ENCODE measurements around the gene ELFN2. TPM values are rescaled to one million over a fixed set of nuclear protein-coding genes. Genes with fewer than 3 reads are reported as not detected.
A peak's percentile ranks its signal among the peaks of the same experiment; 100 is the strongest.

ELFN2 gene
- polyA plus RNA-seq, 3 donors from 2014 or later = 0.04 TPM; not detected in 2

GRCh38 chr22:37417264-37417663 is 10.0 kb downstream of the ELFN2 start:
- no peaks in the 10 kb centered on the region for H3K36me3 Mint-ChIP-seq
- H3K27me3 Mint-ChIP-seq (ENCODE audit: low read depth in 3 of 3) = peaks cover 16 to 27% (median 23%) of the 10 kb centered on the region in 3 donors
- peaks cover 0 to 1% (median 0%) of the 10 kb centered on the region in 6 donors for H3K9me3 Mint-ChIP-seq
- peak overlapping the region in 3 of 5 donors; percentile 45 to 73 (median 50) for H3K4me3 Mint-ChIP-seq
- H3K4me1 Mint-ChIP-seq = peaks cover 38 to 39% of the 10 kb centered on the region in 2 donors
- H3K27ac Mint-ChIP-seq = peak overlapping the region in 2 of 6 donors; percentile 67 to 72
- DNase-seq = no peak

- Mint-ChIP-seq H3K4me3 (peak overlapping the region; percentile 45 to 73 (median 53)), H3K9me3 (peaks cover 0 to 1% (median 0%) of the 10 kb centered on the region in 6 donors), H3K36me3 (no peaks in the 10 kb centered on the region), H3K27me3 (ENCODE audit: low read depth in 3 of 3) (peaks cover 15 to 27% (median 23%) of the 10 kb centered on the region in 3 donors), H3K27ac (peak overlapping the region in 3 of 6 donors; percentile 62 to 72 (median 67)), H3K4me1 (peaks cover 38 to 39% of the 10 kb centered on the region in 2 donors)
- DNase-seq = peak; percentile 65 to 72 (median 66)
These were observed 10.5 kb downstream of the ELFN2 start for GRCh38 chr22:37416827-37417226.

- Mint-ChIP-seq H3K27me3 (ENCODE audit: low read depth in 3 of 3) (peaks cover 11 to 27% (median 23%) of the 10 kb centered on the region in 3 donors), H3K4me3 (peak overlapping the region in 4 of 5 donors; percentile 38 to 66 (median 49)), H3K36me3 (no peaks in the 10 kb centered on the region), H3K4me1 (peaks cover 38 to 39% of the 10 kb centered on the region in 2 donors), H3K27ac (peak overlapping the region in 1 of 6 donors; percentile 72), H3K9me3 (peaks cover 0 to 1% (median 0%) of the 10 kb centered on the region in 6 donors)
- DNase-seq = no peak
These were observed 10.9 kb downstream of the ELFN2 start for GRCh38 chr22:37416389-37416788.

- peaks cover 32% of the 10 kb centered on the region in 2 donors for H3K4me1 Mint-ChIP-seq
- H3K36me3 Mint-ChIP-seq = no peaks in the 10 kb centered on the region
- DNase-seq = no peak
- H3K27ac Mint-ChIP-seq = no peak overlapping the region
- H3K4me3 Mint-ChIP-seq = no peak overlapping the region
- peaks cover 0 to 1% (median 0%) of the 10 kb centered on the region in 6 donors for H3K9me3 Mint-ChIP-seq
- H3K27me3 Mint-ChIP-seq (ENCODE audit: low read depth in 3 of 3) = peaks cover 11 to 23% (median 19%) of the 10 kb centered on the region in 3 donors
These were observed 12.1 kb downstream of the ELFN2 start for GRCh38 chr22:37415210-37415609.

- no peak overlapping the region for H3K4me3 Mint-ChIP-seq
- no peaks in the 10 kb centered on the region for H3K36me3 Mint-ChIP-seq
- no peak for DNase-seq
- H3K27ac Mint-ChIP-seq = no peak overlapping the region
- peaks cover 9 to 22% (median 15%) of the 10 kb centered on the region in 3 donors for H3K27me3 Mint-ChIP-seq (ENCODE audit: low read depth in 3 of 3)
- peaks cover 0 to 1% (median 0%) of the 10 kb centered on the region in 6 donors for H3K9me3 Mint-ChIP-seq
- H3K4me1 Mint-ChIP-seq = peaks cover 25 to 28% of the 10 kb centered on the region in 2 donors
These were observed 13.0 kb downstream of the ELFN2 start for GRCh38 chr22:37414288-37414687.

- Mint-ChIP-seq H3K4me1 (peaks cover 20% of the 10 kb centered on the region in 2 donors), H3K36me3 (no peaks in the 10 kb centered on the region), H3K27ac (no peak overlapping the region), H3K27me3 (ENCODE audit: low read depth in 3 of 3) (peaks cover 9 to 22% (median 13%) of the 10 kb centered on the region in 3 donors), H3K4me3 (no peak overlapping the region), H3K9me3 (peaks cover 0 to 1% (median 0%) of the 10 kb centered on the region in 6 donors)
- DNase-seq = no peak
These were observed 13.7 kb downstream of the ELFN2 start for GRCh38 chr22:37413546-37413945.

GRCh38 chr22:37412495-37413250 is 14.6 kb downstream of the ELFN2 start:
- no peak for DNase-seq
- Mint-ChIP-seq H3K9me3 (no peaks in the 10 kb centered on the region), H3K27ac (no peak overlapping the region), H3K4me1 (peaks cover 17 to 20% of the 10 kb centered on the region in 2 donors), H3K4me3 (no peak overlapping the region), H3K36me3 (no peaks in the 10 kb centered on the region), H3K27me3 (ENCODE audit: low read depth in 3 of 3) (peaks cover 8 to 18% (median 11%) of the 10 kb centered on the region in 3 donors)

- no peaks in the 10 kb centered on the region for H3K36me3 Mint-ChIP-seq
- H3K4me1 Mint-ChIP-seq = peaks cover 12 to 14% of the 10 kb centered on the region in 2 donors
- H3K9me3 Mint-ChIP-seq = no peaks in the 10 kb centered on the region
- DNase-seq = no peak
- peaks cover 3 to 14% (median 8%) of the 10 kb centered on the region in 3 donors for H3K27me3 Mint-ChIP-seq (ENCODE audit: low read depth in 3 of 3)
- no peak overlapping the region for H3K27ac Mint-ChIP-seq
- H3K4me3 Mint-ChIP-seq = no peak overlapping the region
These were observed 15.6 kb downstream of the ELFN2 start for GRCh38 chr22:37411655-37412054.

GRCh38 chr22:37410174-37411055 is 16.9 kb downstream of the ELFN2 start:
- DNase-seq = no peak
- Mint-ChIP-seq H3K27me3 (ENCODE audit: low read depth in 3 of 3) (peaks cover 0 to 8% (median 8%) of the 10 kb centered on the region in 3 donors), H3K4me1 (peaks cover 3 to 5% of the 10 kb centered on the region in 2 donors), H3K27ac (no peak overlapping the region), H3K36me3 (no peaks in the 10 kb centered on the region), H3K9me3 (no peaks in the 10 kb centered on the region), H3K4me3 (no peak overlapping the region)

- H3K27ac Mint-ChIP-seq = no peak overlapping the region
- no peaks in the 10 kb centered on the region for H3K9me3 Mint-ChIP-seq
- no peak overlapping the region for H3K4me3 Mint-ChIP-seq
- H3K36me3 Mint-ChIP-seq = no peaks in the 10 kb centered on the region
- no peak for DNase-seq
- peaks cover 3 to 5% of the 10 kb centered on the region in 2 donors for H3K4me1 Mint-ChIP-seq
- H3K27me3 Mint-ChIP-seq (ENCODE audit: low read depth in 3 of 3) = peaks cover 0 to 8% (median 8%) of the 10 kb centered on the region in 3 donors
These were observed 17.7 kb downstream of the ELFN2 start for GRCh38 chr22:37409459-37410050.

- H3K9me3 Mint-ChIP-seq = no peaks in the 10 kb centered on the region
- H3K4me3 Mint-ChIP-seq = no peak overlapping the region
- no peak overlapping the region for H3K27ac Mint-ChIP-seq
These were observed 18.2 kb downstream of the ELFN2 start for GRCh38 chr22:37409031-37409430.

GRCh38 chr22:37407856-37408255 is 19.4 kb downstream of the ELFN2 start:
- Mint-ChIP-seq H3K4me3 (no peak overlapping the region), H3K27me3 (ENCODE audit: low read depth in 3 of 3) (peaks cover 0 to 4% (median 3%) of the 10 kb centered on the region in 3 donors), H3K9me3 (peaks cover 0 to 3% (median 0%) of the 10 kb centered on the region in 6 donors), H3K4me1 (peaks cover 1 to 3% of the 10 kb centered on the region in 2 donors), H3K27ac (no peak overlapping the region), H3K36me3 (no peaks in the 10 kb centered on the region)
- DNase-seq = no peak

More at GRCh38 chr22:37409031-37409430, 18.2 kb downstream of the ELFN2 start:
- DNase-seq = no peak
- Mint-ChIP-seq H3K27me3 (ENCODE audit: low read depth in 3 of 3) (peaks cover 0 to 6% (median 5%) of the 10 kb centered on the region in 3 donors), H3K36me3 (no peaks in the 10 kb centered on the region), H3K4me1 (peaks cover 3 to 5% of the 10 kb centered on the region in 2 donors)
